ENCODE data around the gene CTAGE1.

The CTAGE1 gene

GRCh38 chr18:22429564-22429963 is 11.8 kb upstream of the CTAGE1 start:
- in situ Hi-C loops (cut with MboI; ENCODE audit: low sequenced_read_pairs, unreplicated experiment): no loop called here
- TF ChIP-seq CTCF (IDR thresholded peaks at IDR 0.05; ENCODE audit: borderline replicate concordance, control extremely low read depth, extremely low read depth, insufficient read depth, missing control alignments): no peak
- DNase-seq (ENCODE audit: low spot score): no peak

GRCh38 chr18:22428672-22429071 is 11.0 kb upstream of the CTAGE1 start:
- in situ Hi-C loops (cut with MboI; ENCODE audit: low sequenced_read_pairs, unreplicated experiment): no loop called here
- no peak for DNase-seq (ENCODE audit: low spot score)
- no peak for TF ChIP-seq CTCF (IDR thresholded peaks at IDR 0.05; ENCODE audit: borderline replicate concordance, control extremely low read depth, extremely low read depth, insufficient read depth, missing control alignments)

- TF ChIP-seq CTCF (IDR thresholded peaks at IDR 0.05; ENCODE audit: borderline replicate concordance, control extremely low read depth, extremely low read depth, insufficient read depth, missing control alignments): no peak
- no peak for DNase-seq (ENCODE audit: low spot score)
- in situ Hi-C loops (cut with MboI; ENCODE audit: low sequenced_read_pairs, unreplicated experiment): no loop called here
These were observed 10.3 kb upstream of the CTAGE1 start for GRCh38 chr18:22427822-22428549.

- in situ Hi-C loops (cut with MboI; ENCODE audit: low sequenced_read_pairs, unreplicated experiment): no loop called here
- no peak for DNase-seq (ENCODE audit: low spot score)
- TF ChIP-seq CTCF (IDR thresholded peaks at IDR 0.05; ENCODE audit: borderline replicate concordance, control extremely low read depth, extremely low read depth, insufficient read depth, missing control alignments): no peak
These were observed 6.8 kb upstream of the CTAGE1 start for GRCh38 chr18:22424565-22424963.

GRCh38 chr18:22423878-22424564 is 6.3 kb upstream of the CTAGE1 start:
- no peak for TF ChIP-seq CTCF (IDR thresholded peaks at IDR 0.05; ENCODE audit: borderline replicate concordance, control extremely low read depth, extremely low read depth, insufficient read depth, missing control alignments)
- DNase-seq (ENCODE audit: low spot score): no peak

GRCh38 chr18:22422909-22423548 is 5.3 kb upstream of the CTAGE1 start:
- DNase-seq (ENCODE audit: low spot score): no peak
- in situ Hi-C loops (cut with MboI; ENCODE audit: low sequenced_read_pairs, unreplicated experiment): no loop called here
- TF ChIP-seq CTCF (IDR thresholded peaks at IDR 0.05; ENCODE audit: borderline replicate concordance, control extremely low read depth, extremely low read depth, insufficient read depth, missing control alignments): no peak

More at GRCh38 chr18:22423878-22424564, 6.3 kb upstream of the CTAGE1 start:
- in situ Hi-C loops (cut with MboI; ENCODE audit: low sequenced_read_pairs, unreplicated experiment): no loop called here
